Trophoblast cell (in vitro differentiated cells and primary cell): ENCODE data around the gene PCA3.

Source experiments
- DNase-seq, 2 donors: peaks; one replicate each; pipeline ENCODE4 v3.0.0-alpha.2; 2016
- H2AFZ ChIP-seq: 2 replicates; pipeline ENCODE4 v1.6.1; 2013; ENCODE audit warnings: low read length, moderate library complexity, mild to moderate bottlenecking; ENCODE audit not compliant: insufficient read depth, poor library complexity
- H2AK5ac ChIP-seq: 2 replicates; pipeline ENCODE4 v1.6.1; 2013; ENCODE audit warnings: mild to moderate bottlenecking, low read length
- H2BK120ac ChIP-seq: 2 replicates; pipeline ENCODE4 v1.6.1; 2013; ENCODE audit warnings: low read length, mild to moderate bottlenecking, moderate library complexity; ENCODE audit not compliant: insufficient read depth, poor library complexity
- H2BK12ac ChIP-seq: 2 replicates; pipeline ENCODE4 v1.6.1; 2013; ENCODE audit warnings: mild to moderate bottlenecking, low read length, moderate library complexity
- H2BK5ac ChIP-seq: 2 replicates; pipeline ENCODE4 v1.6.1; 2013; ENCODE audit warnings: low read length, low read depth, moderate library complexity, mild to moderate bottlenecking; ENCODE audit not compliant: poor library complexity
- H3K14ac ChIP-seq: 2 replicates; pipeline ENCODE4 v1.6.1; 2013; ENCODE audit warnings: mild to moderate bottlenecking, low read length
- H3K18ac ChIP-seq: 2 replicates; pipeline ENCODE4 v1.6.1; 2013; ENCODE audit warnings: mild to moderate bottlenecking, low read length
- H3K23ac ChIP-seq: 2 replicates; pipeline ENCODE4 v1.6.1; 2013; ENCODE audit warnings: low read length
- H3K27ac ChIP-seq: 2 replicates; pipeline ENCODE4 v1.5.1; 2013; ENCODE audit warnings: low read depth, mild to moderate bottlenecking, inconsistent platforms, low read length, moderate library complexity
- H3K27me3 ChIP-seq: 2 replicates; pipeline ENCODE4 v1.6.1; 2013; ENCODE audit warnings: inconsistent platforms, mild to moderate bottlenecking, low read length, moderate library complexity; ENCODE audit not compliant: insufficient read depth
- H3K36me3 ChIP-seq, 2 experiments: 1 replicate in 1 of 2; 2 replicates in 1 of 2; pipeline ENCODE4 v1.6.1; 2013; ENCODE audit warnings: low read length in 2 of 2, mild to moderate bottlenecking in 2 of 2, moderate library complexity in 1 of 2; ENCODE audit not compliant: insufficient read depth in 2 of 2, control insufficient read depth in 1 of 2
- H3K4ac ChIP-seq: 2 replicates; pipeline ENCODE4 v1.6.1; 2013; ENCODE audit warnings: low read depth, mild to moderate bottlenecking, low read length, moderate library complexity
- H3K4me1 ChIP-seq, 2 experiments: 1 replicate in 1 of 2; 2 replicates in 1 of 2; pipeline ENCODE4 v1.6.1; 2013; ENCODE audit warnings: low read length in 2 of 2, mild to moderate bottlenecking in 2 of 2, moderate library complexity in 1 of 2; ENCODE audit not compliant: insufficient read depth in 2 of 2, control insufficient read depth in 1 of 2
- H3K4me2 ChIP-seq: 2 replicates; pipeline ENCODE4 v1.6.1; 2013; ENCODE audit warnings: inconsistent platforms, mild to moderate bottlenecking, low read length, moderate library complexity
- H3K4me3 ChIP-seq: 2 replicates; pipeline ENCODE4 v1.5.1; 2013; ENCODE audit warnings: mild to moderate bottlenecking, low read depth, low read length, inconsistent platforms
- H3K79me1 ChIP-seq: one replicate; pipeline ENCODE4 v1.6.1; 2013; ENCODE audit warnings: low read length
- H3K79me2 ChIP-seq: 2 replicates; pipeline ENCODE4 v1.6.1; 2013; ENCODE audit warnings: low read length, mild to moderate bottlenecking; ENCODE audit not compliant: control insufficient read depth, insufficient read depth, poor library complexity
- H3K9ac ChIP-seq: 2 replicates; pipeline ENCODE4 v1.6.1; 2013; ENCODE audit warnings: mild to moderate bottlenecking, low read length
- H3K9me3 ChIP-seq: 2 replicates; pipeline ENCODE4 v1.6.1; 2013; ENCODE audit warnings: low read depth, mild to moderate bottlenecking, control low read depth, inconsistent platforms, low read length; ENCODE audit not compliant: insufficient read depth
- H4K12ac ChIP-seq: 2 replicates; pipeline ENCODE4 v1.6.1; 2013; ENCODE audit warnings: low read depth, mild to moderate bottlenecking, low read length, moderate library complexity
- H4K8ac ChIP-seq: 2 replicates; pipeline ENCODE4 v1.6.1; 2013; ENCODE audit warnings: low read depth, mild to moderate bottlenecking, low read length, moderate library complexity
- H4K91ac ChIP-seq: one replicate; pipeline ENCODE4 v1.6.1; 2013; ENCODE audit warnings: low read depth, mild to moderate bottlenecking, low read length, moderate library complexity
- WGBS: extraction: QIAGEN DNeasy Blood & Tissue Kit; methylation state at CpG from one replicate; pipeline ENCODE4 v1.1.7; 2013; ENCODE audit warnings: missing lambda C conversion rate; ENCODE audit not compliant: insufficient read length, insufficient coverage; ENCODE audit errors: extremely low coverage; 5-methylcytosine and 5-hydroxymethylcytosine counted together

Gene PCA3

DNA sequence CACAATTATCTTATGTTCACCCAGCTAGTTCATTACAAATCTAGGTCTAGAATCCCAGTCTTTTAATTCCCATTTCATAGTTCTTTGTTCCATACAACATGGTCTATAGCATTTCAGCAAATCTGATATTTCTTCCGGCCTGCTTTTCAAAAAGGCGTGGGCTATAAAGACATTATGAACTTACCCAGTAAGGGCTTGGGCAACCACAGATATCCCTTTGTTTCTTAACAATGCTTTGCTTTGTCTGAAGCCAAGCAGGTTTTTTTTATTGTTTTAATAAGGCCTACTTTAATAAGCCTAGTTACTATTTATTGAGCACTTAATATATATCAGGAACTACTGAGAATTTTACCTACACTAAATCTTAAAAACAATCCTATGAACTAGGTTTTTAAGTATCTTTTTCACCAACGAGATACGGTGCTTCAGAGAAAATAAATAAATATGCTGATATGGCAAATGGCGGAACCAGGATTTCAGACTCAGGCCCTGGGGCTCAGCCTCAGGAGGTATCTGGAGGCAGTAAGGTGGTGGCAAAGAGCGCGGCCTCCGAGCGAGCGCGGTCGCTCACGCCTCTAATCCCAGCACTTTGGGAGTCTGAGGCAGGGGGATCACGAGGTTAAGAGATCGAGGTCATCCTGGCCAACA lies 29.7 kb downstream of the PCA3 start:
- Histone ChIP-seq H3K18ac (no peak overlapping the region), H3K4me2 (no peak overlapping the region), H3K4me3 (no peak overlapping the region), H2AFZ (no peak overlapping the region), H3K79me1 (no peaks in the 10 kb centered on the region), H2BK12ac (no peak overlapping the region), H3K79me2 (no peaks in the 10 kb centered on the region), H3K14ac (no peak overlapping the region), H3K36me3 (no peaks in the 10 kb centered on the region), H3K23ac (no peak overlapping the region), H3K9ac (no peak overlapping the region), H2AK5ac (no peak overlapping the region), H3K27ac (no peak overlapping the region), H4K91ac (no peak overlapping the region), H2BK5ac (no peak overlapping the region), H4K8ac (no peak overlapping the region), H3K27me3 (no peaks in the 10 kb centered on the region), H3K9me3 (peaks cover 1% of the 10 kb centered on the region), H3K4ac (no peak overlapping the region), H2BK120ac (no peak overlapping the region), H4K12ac (no peak overlapping the region), H3K4me1 (no peaks in the 10 kb centered on the region)
- no peak for DNase-seq
- no CpG with 5 or more reads among the region's 15 CpGs for WGBS

DNA sequence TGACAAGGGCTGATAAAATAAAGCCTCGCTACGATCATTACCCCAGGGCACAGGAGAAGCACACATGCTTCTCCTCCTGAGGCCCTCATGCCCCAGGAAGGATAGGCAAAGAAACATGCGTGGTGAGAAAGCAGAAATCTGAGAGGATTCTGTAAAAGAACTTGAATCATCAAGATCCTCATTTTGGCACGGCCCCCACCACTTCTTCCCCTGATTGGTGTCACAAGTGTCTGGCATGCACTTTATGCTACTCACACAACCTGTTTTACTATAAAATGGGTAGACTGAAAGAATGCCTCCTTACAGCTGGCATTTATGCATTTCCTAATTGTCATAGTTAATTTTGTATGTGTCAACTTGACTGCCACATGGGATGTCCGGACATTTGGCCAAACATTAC lies 32.1 kb downstream of the PCA3 start:
- Histone ChIP-seq H3K36me3 (no peaks in the 10 kb centered on the region), H3K79me2 (no peaks in the 10 kb centered on the region), H3K27me3 (no peaks in the 10 kb centered on the region), H3K23ac (no peak overlapping the region), H4K91ac (no peak overlapping the region), H2BK12ac (no peak overlapping the region), H3K79me1 (no peaks in the 10 kb centered on the region), H3K27ac (no peak overlapping the region), H3K9ac (no peak overlapping the region), H3K18ac (no peak overlapping the region), H2BK5ac (no peak overlapping the region), H2BK120ac (no peak overlapping the region), H3K9me3 (peaks cover 1% of the 10 kb centered on the region), H4K8ac (no peak overlapping the region), H2AFZ (no peak overlapping the region), H4K12ac (no peak overlapping the region), H3K4me1 (no peaks in the 10 kb centered on the region), H3K4ac (no peak overlapping the region), H3K14ac (no peak overlapping the region), H2AK5ac (no peak overlapping the region), H3K4me2 (no peak overlapping the region), H3K4me3 (no peak overlapping the region)
- no CpG with 5 or more reads among the region's 5 CpGs for WGBS
- no peak for DNase-seq

DNA sequence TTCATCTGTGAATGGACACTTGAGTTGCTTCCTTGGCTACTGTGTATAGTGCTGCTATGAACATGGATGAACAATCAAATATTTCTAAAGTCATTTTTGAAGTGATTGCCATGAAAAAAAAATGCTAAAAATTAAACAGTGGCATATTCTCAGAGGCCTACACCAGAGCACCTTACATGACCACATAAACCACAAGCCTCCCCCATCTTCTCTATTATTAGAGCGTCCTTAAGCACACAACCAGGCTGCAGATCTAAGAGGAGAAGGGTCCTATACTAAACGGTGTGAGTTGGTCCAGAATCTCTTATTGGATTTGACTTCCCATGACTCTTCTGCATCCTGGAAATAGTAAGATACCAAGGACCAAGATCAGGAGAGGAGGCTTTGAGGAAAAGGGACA lies 34.3 kb downstream of the PCA3 start:
- Histone ChIP-seq H2AK5ac (no peak overlapping the region), H4K91ac (no peak overlapping the region), H3K9me3 (no peaks in the 10 kb centered on the region), H3K4me1 (peaks cover 2% of the 10 kb centered on the region in 2 experiments), H3K4ac (no peak overlapping the region), H2AFZ (no peak overlapping the region), H3K36me3 (no peaks in the 10 kb centered on the region), H3K79me2 (no peaks in the 10 kb centered on the region), H3K79me1 (no peaks in the 10 kb centered on the region), H3K9ac (no peak overlapping the region), H3K14ac (no peak overlapping the region), H3K23ac (no peak overlapping the region), H3K27ac (no peak overlapping the region), H4K8ac (no peak overlapping the region), H2BK12ac (no peak overlapping the region), H3K4me3 (no peak overlapping the region), H3K18ac (no peak overlapping the region), H3K4me2 (no peak overlapping the region), H2BK120ac (no peak overlapping the region), H3K27me3 (no peaks in the 10 kb centered on the region), H2BK5ac (no peak overlapping the region), H4K12ac (no peak overlapping the region)
- DNase-seq: no peak
- no CpG with 5 or more reads among the region's 2 CpGs for WGBS

DNA sequence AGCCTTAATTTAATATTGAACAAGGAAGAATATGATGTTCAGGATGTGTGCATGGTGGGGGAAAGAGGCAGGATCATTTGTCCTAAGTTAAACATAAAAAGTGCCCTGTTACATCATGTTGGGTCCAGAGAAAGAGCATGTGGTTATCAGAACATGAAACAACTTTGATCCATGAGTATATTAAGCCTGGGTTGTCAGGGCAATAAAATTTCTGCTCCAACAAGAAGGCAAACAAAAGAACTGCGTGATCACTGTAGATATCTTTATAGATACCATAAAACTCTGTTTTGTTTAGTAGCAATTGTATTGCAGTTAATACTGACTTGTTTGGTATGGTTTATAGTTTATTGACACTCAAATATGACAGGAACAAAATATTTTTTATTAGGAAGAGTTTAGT lies 35.2 kb downstream of the PCA3 start:
- Histone ChIP-seq H3K4me3 (no peak overlapping the region), H3K36me3 (no peaks in the 10 kb centered on the region), H3K18ac (no peak overlapping the region), H3K4me1 (peaks cover 6 to 8% of the 10 kb centered on the region in 2 experiments), H2BK120ac (no peak overlapping the region), H3K79me1 (no peaks in the 10 kb centered on the region), H3K9ac (no peak overlapping the region), H3K27me3 (no peaks in the 10 kb centered on the region), H3K9me3 (no peaks in the 10 kb centered on the region), H3K27ac (no peak overlapping the region), H2BK5ac (no peak overlapping the region), H3K4me2 (no peak overlapping the region), H4K12ac (no peak overlapping the region), H4K8ac (no peak overlapping the region), H2BK12ac (no peak overlapping the region), H3K14ac (no peak overlapping the region), H2AK5ac (no peak overlapping the region), H2AFZ (no peak overlapping the region), H4K91ac (no peak overlapping the region), H3K79me2 (no peaks in the 10 kb centered on the region), H3K23ac (no peak overlapping the region), H3K4ac (no peak overlapping the region)
- DNase-seq: no peak
- WGBS: no CpG with 5 or more reads among the region's 1 CpG
